ENCODE data around the gene TOX2.

The TOX2 gene

DNA sequence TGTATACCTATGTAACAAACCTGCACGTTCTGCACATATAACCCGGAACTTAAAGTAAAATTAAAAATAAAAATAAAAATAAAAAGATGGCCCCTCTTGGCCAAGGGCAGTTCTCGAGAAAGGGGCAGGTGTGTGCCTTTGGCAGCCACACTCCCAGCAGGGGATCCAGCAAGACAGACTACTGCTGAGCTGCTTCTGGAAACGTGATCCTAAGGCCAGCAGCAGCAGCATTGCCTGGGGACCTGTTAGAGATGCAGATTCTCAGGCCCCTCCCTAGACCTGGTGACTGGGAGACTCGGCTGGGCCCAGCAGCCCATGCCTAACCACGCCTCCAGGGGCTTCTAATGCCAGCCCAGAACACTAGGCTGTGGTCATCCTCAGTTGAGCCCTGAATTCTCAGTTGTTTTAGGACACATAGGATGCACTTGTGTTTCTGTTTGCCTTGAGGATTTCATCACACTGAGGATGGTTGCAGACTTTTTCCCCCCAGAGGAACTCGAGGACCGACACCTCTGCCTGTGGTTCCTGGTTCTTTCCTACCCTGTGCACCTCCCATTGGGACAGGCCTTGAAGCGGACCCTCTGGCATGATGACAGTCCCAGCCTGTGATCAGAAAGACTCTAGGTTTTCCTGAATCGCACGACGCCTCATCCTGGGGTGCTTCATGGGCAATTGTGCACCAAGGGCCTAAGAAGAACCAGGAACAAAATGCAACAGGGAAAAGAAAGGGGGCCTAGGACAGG is 105.9 kb downstream of the TOX2 start:
- DNase-seq: no peak

DNA sequence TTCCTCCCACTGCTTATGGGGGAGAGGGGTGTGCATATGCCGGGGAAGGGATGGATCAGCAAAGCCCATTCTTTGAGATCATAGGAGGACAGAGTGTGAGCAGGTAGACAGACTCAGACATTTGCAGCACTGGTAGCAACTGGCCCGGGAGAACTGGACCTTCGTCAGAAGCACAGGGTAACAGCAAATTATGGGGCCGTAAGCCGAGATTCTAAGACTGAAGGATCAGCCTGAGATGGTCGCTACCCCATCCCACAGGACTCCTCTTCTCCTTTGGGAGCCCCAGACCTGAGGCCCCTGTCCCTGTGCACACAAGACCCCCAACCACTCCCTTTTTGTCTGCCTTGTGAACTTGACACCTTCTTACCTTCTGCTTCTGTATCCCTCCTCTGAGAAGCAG is 106.5 kb downstream of the TOX2 start:
- DNase-seq: no peak

DNA sequence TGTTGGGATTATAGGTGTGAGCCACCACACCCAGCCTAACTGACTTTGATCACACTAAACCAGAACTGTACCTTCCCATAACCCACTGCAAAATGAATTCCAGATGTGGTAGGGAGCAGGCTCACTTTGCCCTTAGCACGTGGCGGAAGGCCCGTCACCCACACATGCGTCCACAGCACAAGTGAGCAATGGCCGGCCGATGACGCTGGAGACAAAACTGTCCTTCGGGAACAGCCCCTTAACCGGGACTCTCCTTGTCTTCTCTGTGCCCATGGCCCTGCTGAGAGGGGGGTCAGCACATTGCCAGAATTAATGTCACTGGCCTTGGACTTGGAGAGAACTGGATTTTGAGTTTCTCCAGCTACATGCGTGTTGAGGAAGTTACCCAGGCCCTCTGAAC is 107.2 kb downstream of the TOX2 start:
- no peak for DNase-seq

DNA sequence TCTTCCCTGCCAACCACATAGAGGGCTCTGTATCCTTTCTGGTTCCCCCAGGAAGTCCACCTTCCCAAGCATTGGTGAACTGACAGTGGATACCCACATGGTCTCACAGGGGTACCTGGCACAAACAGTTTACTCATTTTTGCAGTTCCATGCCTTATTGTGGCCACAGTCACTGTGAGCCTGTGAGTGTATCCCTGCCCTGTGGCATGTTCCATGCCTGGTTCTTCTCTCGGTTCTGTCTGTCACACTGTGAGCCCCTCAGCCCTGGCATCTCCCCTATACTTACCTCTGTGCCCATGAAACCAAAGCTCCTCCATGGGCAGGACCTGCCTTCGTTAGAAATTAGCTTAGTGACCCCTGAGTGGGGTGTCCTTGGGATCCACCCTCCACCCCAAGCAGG is 107.8 kb downstream of the TOX2 start:
- no peak for DNase-seq

DNA sequence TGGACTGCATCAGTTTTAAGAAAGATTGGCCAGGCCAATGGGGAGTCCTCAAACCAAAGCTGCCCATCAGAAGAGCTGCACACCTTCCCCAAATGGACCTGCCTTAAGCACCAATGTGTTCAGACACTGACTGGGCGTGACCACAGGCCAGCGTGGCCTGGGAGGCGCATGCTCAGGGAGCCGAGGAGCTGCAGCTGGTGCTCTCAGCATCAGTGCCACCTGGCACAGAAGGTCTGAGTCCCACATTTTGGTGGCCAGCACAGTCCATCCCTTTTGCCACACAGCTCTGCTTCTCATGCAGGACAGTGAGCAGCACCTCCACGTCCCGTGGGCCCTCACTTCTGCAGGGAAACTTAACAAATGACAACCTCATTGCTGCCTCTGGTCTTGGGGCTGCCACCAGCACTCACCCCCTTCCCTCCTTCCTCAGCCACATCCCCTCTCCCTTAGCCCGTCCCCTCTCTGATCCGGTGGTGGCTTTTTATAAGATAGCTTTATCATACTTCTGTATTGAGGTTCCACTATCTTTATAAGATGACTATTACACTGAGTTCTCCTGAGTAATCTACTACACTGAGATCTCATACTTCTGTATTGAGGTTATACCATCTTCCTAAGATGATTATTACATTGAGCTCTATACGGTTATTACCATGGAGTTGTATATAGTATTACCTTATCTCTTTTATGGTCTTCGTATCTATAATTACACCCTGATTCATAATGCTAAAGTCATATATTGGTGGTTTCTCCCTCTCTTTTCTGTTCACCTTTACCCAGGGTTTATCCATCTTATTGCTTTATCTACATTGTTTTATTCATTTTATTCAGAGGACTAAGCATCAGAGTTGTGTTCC is 109.1 kb downstream of the TOX2 start:
- DNase-seq: peak; percentile 29

- DNase-seq: no peak
Observed at GRCh38 chr20:44024820-44025580, 110.3 kb downstream of the TOX2 start.

- DNase-seq: no peak
Observed at GRCh38 chr20:44025756-44026155, 111.1 kb downstream of the TOX2 start.

DNA sequence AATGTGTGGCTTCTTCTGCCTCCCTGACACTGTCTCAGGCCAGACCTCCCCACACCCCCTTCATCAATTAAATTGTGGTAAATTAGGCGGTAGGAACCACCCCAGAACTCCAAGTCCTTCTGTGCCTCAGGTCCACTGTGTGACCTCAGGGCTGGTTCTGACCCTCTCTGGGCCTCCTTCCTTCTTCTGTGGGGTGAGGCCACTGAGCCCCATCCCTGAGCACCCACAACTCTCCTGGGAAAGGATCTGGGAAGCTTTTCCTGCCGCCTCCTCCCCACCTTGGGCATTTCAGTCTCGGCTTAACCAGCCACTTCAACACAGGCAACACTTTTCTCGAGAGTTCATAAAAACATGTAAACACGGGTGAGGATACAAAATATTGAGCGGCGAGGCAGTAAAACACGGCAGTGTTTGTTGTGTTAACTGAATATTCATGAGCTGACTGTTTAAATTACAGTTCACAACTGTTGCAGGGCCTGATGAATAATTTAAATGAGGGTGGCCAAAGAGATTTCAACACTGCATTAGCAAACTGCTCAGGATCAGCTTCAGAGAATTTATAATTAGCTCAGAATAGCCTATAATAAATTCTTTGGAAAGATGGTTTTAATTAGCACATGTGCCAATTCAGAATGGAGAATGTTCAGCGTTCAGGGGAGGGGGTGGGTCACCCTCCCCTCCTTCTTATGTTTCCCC is 112.1 kb downstream of the TOX2 start:
- DNase-seq: no peak

DNA sequence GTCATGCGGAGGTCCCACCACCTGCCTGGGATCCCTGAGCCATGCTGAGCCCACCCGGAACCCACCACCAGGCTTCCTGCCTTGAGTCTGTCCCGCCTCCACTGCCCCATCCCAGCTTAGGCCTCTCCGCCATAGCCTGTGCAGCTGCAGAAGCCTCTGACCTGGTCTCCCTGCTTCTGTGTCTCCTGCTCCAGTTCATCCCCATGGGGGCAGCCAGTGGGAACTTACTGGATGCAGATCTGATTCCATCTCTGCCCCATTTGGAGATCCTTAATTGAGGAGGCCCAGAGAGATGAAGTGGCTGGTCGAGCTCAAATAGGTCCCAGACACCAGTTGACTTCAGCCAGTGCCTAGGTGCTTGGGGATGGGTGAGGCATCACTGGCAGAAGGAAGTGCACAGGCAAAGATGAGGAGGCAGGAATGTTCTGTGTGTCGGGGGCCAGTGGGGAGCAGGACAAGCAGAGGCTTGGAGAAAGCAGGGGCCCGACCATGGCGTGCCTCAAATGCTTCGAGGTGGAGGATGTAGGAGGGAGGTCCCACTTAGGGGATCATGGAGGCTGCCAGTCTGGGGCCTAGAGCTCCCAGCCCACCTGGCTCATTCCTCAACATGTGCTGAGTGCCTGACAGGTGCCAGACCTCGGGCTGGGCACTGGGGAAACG is 112.8 kb downstream of the TOX2 start:
- DNase-seq: no peak

DNA sequence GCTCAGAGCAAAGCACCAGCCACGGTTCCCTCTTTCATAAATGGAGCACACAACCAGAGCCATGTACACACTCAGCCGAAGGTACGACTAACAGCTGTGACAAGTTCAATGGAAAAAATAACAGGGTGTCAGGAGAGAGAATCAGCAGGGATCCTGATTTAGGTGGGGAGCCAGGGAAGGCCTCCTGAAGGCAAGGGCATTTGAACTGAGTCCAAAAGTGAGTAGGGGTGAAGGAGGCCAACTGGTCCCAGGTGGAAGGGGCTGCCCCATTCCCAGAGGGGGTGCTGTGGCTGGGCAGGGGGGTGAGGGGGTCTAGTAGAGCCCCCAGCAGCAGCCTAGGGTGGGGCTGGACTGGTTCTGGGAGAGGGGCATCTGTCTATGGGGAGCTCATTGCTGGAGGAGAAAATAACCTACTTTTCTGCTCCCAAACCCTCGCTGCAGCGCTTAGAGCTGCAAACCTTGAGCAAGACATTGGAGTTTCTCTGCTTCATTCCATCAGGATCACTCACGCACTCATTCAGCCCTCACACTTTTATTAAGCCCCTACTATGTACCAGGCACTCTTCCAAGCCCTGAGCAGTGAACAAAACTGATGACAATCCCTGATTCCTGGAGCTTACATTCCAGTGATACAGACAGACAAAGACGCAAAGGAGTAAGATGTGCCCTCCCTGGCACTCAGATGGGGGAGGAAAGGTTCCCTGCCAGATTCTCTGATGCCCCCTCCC is 113.5 kb downstream of the TOX2 start:
- DNase-seq: no peak

DNA sequence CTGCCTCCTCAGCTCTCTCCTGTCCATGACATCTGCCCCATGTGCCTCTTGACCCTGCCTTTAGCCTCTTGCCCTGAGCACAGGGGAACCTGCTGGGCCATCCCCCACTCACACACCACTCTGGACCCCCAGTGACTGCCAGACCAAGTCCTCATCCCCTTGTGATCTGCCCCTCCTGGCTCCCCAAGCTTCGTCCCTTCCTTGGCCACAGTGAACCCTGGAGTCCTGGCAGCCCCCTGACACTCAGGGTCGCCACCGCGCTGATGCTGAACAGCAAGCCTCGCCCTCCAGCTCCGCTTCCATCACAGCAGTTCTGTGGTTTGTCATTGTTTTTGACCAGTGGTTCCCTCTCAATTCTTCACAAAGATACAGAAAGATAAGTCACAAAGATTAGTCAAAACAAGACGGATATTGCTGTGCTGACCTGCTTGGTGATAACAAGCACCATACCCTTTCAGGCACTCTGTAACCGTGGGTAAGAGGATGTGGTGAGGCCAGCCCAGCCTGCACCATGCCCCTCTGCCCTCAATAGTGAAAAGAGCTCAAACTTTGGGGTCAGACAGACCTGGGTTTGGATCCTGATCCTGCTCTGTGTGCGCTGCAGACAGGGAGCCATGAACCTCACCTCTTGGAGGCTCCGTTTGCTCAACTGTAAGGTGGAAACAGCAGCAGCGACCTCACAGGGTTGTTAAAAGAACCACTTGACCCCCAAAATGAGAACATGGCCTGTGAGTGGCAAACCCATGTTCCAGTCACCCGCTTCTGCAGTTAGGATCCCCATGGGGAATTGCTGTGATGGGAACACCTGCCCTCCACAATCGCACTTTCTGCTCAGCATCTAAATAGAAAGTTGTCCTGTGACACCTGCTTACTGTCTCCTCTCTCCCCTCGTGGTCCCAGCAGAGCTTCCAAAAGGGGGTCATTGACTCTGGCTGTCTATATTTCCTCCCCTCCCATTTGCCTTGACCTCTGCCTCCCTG is 114.5 kb downstream of the TOX2 start:
- no peak for DNase-seq

- no peak for DNase-seq
Observed at GRCh38 chr20:44029848-44030230, 115.2 kb downstream of the TOX2 start.

DNA sequence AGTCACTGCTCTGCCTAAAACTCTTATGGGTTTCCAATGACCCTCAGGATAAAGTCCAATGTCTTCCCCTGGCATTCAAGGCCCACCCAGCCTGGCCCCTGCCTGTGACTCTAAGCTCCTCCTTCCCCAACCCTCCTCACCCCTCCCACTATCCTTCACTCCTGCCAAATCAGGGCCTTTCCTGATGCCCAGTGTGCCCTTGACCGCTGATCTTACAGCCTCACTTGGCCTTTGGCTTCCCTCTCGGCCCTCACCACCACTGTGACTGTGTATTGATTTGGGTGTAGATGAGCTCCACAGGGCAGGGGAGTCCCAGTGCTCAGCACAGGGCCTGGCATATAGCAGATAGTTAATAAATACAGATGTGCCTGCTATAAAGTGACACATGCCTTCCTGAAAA is 115.7 kb downstream of the TOX2 start:
- DNase-seq: no peak

DNA sequence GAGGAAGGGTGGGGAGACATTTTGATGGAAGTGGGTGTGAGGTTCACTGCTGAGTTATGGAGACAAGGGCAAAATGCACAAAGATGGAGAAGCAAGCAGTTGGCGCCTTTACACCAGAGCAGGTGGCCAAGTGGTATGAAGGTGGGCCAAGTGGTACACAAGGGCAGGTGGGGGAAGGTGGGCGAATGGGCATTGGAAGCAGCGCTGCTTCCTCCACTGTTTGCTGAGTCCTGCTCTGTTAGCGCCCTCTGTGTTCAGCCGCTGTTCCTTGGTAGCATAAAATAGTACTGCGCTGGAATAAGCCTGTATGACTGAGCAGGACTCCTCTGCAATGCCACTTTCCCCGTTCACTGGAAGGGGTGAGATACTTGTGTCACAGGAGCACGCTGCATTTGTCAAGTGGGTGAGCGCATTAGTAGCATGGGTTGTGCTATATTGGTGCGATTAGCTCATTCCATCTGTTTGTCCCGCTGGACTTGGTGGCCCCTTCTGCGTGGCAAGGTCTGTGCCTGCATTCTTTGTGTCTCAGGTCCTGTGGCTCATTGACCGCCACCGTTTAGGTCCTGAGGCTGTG is 116.4 kb downstream of the TOX2 start:
- no peak for DNase-seq

GRCh38 chr20:44031781-44032582 is 117.3 kb downstream of the TOX2 start:
- no peak for DNase-seq

- no peak for DNase-seq
Observed at GRCh38 chr20:44032583-44033331, 118.1 kb downstream of the TOX2 start.

- no peak for DNase-seq
Observed at GRCh38 chr20:44033344-44033743, 118.7 kb downstream of the TOX2 start.

DNA sequence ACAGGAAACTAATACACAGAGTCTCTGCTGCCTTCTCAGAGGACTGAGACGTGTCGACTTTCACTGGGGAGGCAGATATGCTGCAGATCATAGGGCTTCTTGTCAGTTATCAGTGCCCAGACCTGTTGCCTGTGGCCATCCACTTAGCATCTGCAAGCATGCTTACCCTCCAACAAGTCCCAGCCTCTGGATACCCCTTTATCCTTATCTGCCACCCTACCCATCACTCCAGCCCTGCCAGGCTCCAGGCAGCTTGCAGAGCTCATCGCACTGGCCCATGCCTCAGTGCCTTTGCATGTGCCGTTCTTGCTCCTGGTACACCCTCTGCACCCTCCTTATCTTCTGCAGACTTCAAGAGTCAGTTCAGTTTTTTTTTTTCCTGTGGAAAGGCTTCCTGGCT is 119.2 kb downstream of the TOX2 start:
- no peak for DNase-seq
